Dendritic cell treated with granulocyte-macrophage colony-stimulating factor and Interleukin-4, amounts not matched to agents 40 ng/mL and 50 ng/mL, for 4 days (primary cell): Measurements from ENCODE around the gene SLC30A1.

Experiments used
- H3K27ac Mint-ChIP-seq: one replicate; pipeline ENCODE4 v1.8.0; 2022; ENCODE audit warnings: mild to moderate bottlenecking, mixed read lengths
- H3K27me3 Mint-ChIP-seq: one replicate; pipeline ENCODE4 v1.8.0; 2022; ENCODE audit warnings: mild to moderate bottlenecking, mixed read lengths
- H3K36me3 Mint-ChIP-seq: one replicate; pipeline ENCODE4 v1.8.0; 2022; ENCODE audit warnings: low read depth, mixed read lengths
- H3K4me1 Mint-ChIP-seq: one replicate; pipeline ENCODE4 v1.8.0; 2022; ENCODE audit warnings: low read depth, mixed read lengths
- H3K4me3 Mint-ChIP-seq: one replicate; pipeline ENCODE4 v1.8.0; 2022; ENCODE audit warnings: mild to moderate bottlenecking, moderate library complexity, mixed read lengths
- H3K9me3 Mint-ChIP-seq: one replicate; pipeline ENCODE4 v1.8.0; 2022; ENCODE audit warnings: mixed read lengths
- intact Hi-C: fragments of 100-400 bp; cut with micrococcal nuclease; formaldehyde crosslinking; loops from one replicate; pipeline ENCODE4 v1.15.0; 2022

The SLC30A1 gene

GRCh38 chr1:211603713-211604112 lies 24.8 kb upstream of the SLC30A1 start:
- H3K4me3 Mint-ChIP-seq: no peak overlapping the region
- no peak overlapping the region for H3K27ac Mint-ChIP-seq
- H3K27me3 Mint-ChIP-seq: no peaks in the 10 kb centered on the region
- peaks cover 16% of the 10 kb centered on the region for H3K36me3 Mint-ChIP-seq
- no peaks in the 10 kb centered on the region for H3K9me3 Mint-ChIP-seq
- H3K4me1 Mint-ChIP-seq: peaks cover 69% of the 10 kb centered on the region
- intact Hi-C loops: no loop called here

- Mint-ChIP-seq H3K27ac (no peak overlapping the region), H3K27me3 (no peaks in the 10 kb centered on the region), H3K4me3 (no peak overlapping the region), H3K36me3 (peaks cover 17% of the 10 kb centered on the region), H3K4me1 (peaks cover 70% of the 10 kb centered on the region), H3K9me3 (no peaks in the 10 kb centered on the region)
- intact Hi-C loops: no loop called here
Measured at GRCh38 chr1:211603191-211603701, 24.3 kb upstream of the SLC30A1 start.

GRCh38 chr1:211601982-211602670 lies 23.2 kb upstream of the SLC30A1 start:
- peaks cover 67% of the 10 kb centered on the region for H3K4me1 Mint-ChIP-seq
- no peaks in the 10 kb centered on the region for H3K9me3 Mint-ChIP-seq
- H3K27ac Mint-ChIP-seq: no peak overlapping the region
- H3K27me3 Mint-ChIP-seq: no peaks in the 10 kb centered on the region
- intact Hi-C loops: no loop called here
- peaks cover 17% of the 10 kb centered on the region for H3K36me3 Mint-ChIP-seq
- H3K4me3 Mint-ChIP-seq: peak overlapping the region; percentile 9

GRCh38 chr1:211601159-211601558 lies 22.2 kb upstream of the SLC30A1 start:
- intact Hi-C loops: no loop called here
- no peak overlapping the region for H3K27ac Mint-ChIP-seq
- H3K9me3 Mint-ChIP-seq: no peaks in the 10 kb centered on the region
- H3K36me3 Mint-ChIP-seq: peaks cover 17% of the 10 kb centered on the region
- no peak overlapping the region for H3K4me3 Mint-ChIP-seq
- no peaks in the 10 kb centered on the region for H3K27me3 Mint-ChIP-seq
- H3K4me1 Mint-ChIP-seq: peaks cover 66% of the 10 kb centered on the region

GRCh38 chr1:211599250-211599649 lies 20.3 kb upstream of the SLC30A1 start:
- Mint-ChIP-seq H3K4me3 (no peak overlapping the region), H3K27me3 (no peaks in the 10 kb centered on the region), H3K36me3 (peaks cover 17% of the 10 kb centered on the region), H3K27ac (no peak overlapping the region), H3K4me1 (peaks cover 66% of the 10 kb centered on the region), H3K9me3 (no peaks in the 10 kb centered on the region)
- intact Hi-C loops: no loop called here

GRCh38 chr1:211598514-211598913 lies 19.6 kb upstream of the SLC30A1 start:
- Mint-ChIP-seq H3K27me3 (no peaks in the 10 kb centered on the region), H3K27ac (no peak overlapping the region), H3K36me3 (peaks cover 17% of the 10 kb centered on the region), H3K4me3 (no peak overlapping the region), H3K9me3 (no peaks in the 10 kb centered on the region), H3K4me1 (peaks cover 59% of the 10 kb centered on the region)
- intact Hi-C loops: no loop called here

GRCh38 chr1:211596418-211597181 lies 17.6 kb upstream of the SLC30A1 start:
- H3K4me1 Mint-ChIP-seq: peaks cover 56% of the 10 kb centered on the region

GRCh38 chr1:211595419-211595818 lies 16.5 kb upstream of the SLC30A1 start:
- Mint-ChIP-seq H3K4me1 (peaks cover 61% of the 10 kb centered on the region), H3K36me3 (peaks cover 8% of the 10 kb centered on the region), H3K9me3 (no peaks in the 10 kb centered on the region), H3K4me3 (no peak overlapping the region), H3K27me3 (no peaks in the 10 kb centered on the region), H3K27ac (no peak overlapping the region)
- intact Hi-C loops: no loop called here

More at GRCh38 chr1:211596418-211597181, 17.6 kb upstream of the SLC30A1 start:
- H3K27me3 Mint-ChIP-seq: no peaks in the 10 kb centered on the region
- no peak overlapping the region for H3K4me3 Mint-ChIP-seq
- H3K9me3 Mint-ChIP-seq: no peaks in the 10 kb centered on the region
- intact Hi-C loops: no loop called here
- no peak overlapping the region for H3K27ac Mint-ChIP-seq
- H3K36me3 Mint-ChIP-seq: peaks cover 17% of the 10 kb centered on the region

- Mint-ChIP-seq H3K4me3 (no peak overlapping the region), H3K4me1 (peaks cover 73% of the 10 kb centered on the region), H3K27ac (peak overlapping the region; percentile 52), H3K36me3 (no peaks in the 10 kb centered on the region), H3K27me3 (no peaks in the 10 kb centered on the region), H3K9me3 (no peaks in the 10 kb centered on the region)
- intact Hi-C loops: loop anchor here (2.0 kb wide), 1 partner anchor 15 kb away; no protein-coding TSS in a partner anchor
Measured at GRCh38 chr1:211591980-211592493, 13.1 kb upstream of the SLC30A1 start.

GRCh38 chr1:211589782-211590721 lies 11.1 kb upstream of the SLC30A1 start:
- Mint-ChIP-seq H3K27me3 (no peaks in the 10 kb centered on the region), H3K4me3 (peak overlapping the region; percentile 50), H3K36me3 (no peaks in the 10 kb centered on the region), H3K27ac (peak overlapping the region; percentile 79), H3K4me1 (peaks cover 64% of the 10 kb centered on the region), H3K9me3 (no peaks in the 10 kb centered on the region)
- intact Hi-C loops: loop anchor here (2.0 kb wide), 1 partner anchor 17 kb away; no protein-coding TSS in a partner anchor

GRCh38 chr1:211588711-211589110 lies 9.8 kb upstream of the SLC30A1 start:
- no peaks in the 10 kb centered on the region for H3K27me3 Mint-ChIP-seq

GRCh38 chr1:211587123-211587522 lies 8.2 kb upstream of the SLC30A1 start:
- intact Hi-C loops: no loop called here
- no peaks in the 10 kb centered on the region for H3K36me3 Mint-ChIP-seq
- H3K9me3 Mint-ChIP-seq: no peaks in the 10 kb centered on the region
- no peaks in the 10 kb centered on the region for H3K27me3 Mint-ChIP-seq
- H3K27ac Mint-ChIP-seq: no peak overlapping the region
- H3K4me3 Mint-ChIP-seq: no peak overlapping the region
- peaks cover 78% of the 10 kb centered on the region for H3K4me1 Mint-ChIP-seq

More at GRCh38 chr1:211588711-211589110, 9.8 kb upstream of the SLC30A1 start:
- Mint-ChIP-seq H3K4me3 (no peak overlapping the region), H3K36me3 (no peaks in the 10 kb centered on the region), H3K27ac (peak overlapping the region; percentile 79), H3K9me3 (no peaks in the 10 kb centered on the region), H3K4me1 (peaks cover 73% of the 10 kb centered on the region)
- intact Hi-C loops: no loop called here

GRCh38 chr1:211586538-211586937 lies 7.6 kb upstream of the SLC30A1 start:
- intact Hi-C loops: no loop called here
- H3K27me3 Mint-ChIP-seq: no peaks in the 10 kb centered on the region
- no peaks in the 10 kb centered on the region for H3K9me3 Mint-ChIP-seq
- H3K4me3 Mint-ChIP-seq: no peak overlapping the region
- peaks cover 78% of the 10 kb centered on the region for H3K4me1 Mint-ChIP-seq
- H3K27ac Mint-ChIP-seq: no peak overlapping the region
- no peaks in the 10 kb centered on the region for H3K36me3 Mint-ChIP-seq
